Left ventricle myocardium inferior (tissue), 1 donor: Measurements from ENCODE around the gene PFKL. TPM values are rescaled to one million over a fixed set of nuclear protein-coding genes. Genes with fewer than 3 reads are reported as not detected.

Experiments used
- DNase-seq: peaks from one replicate; pipeline ENCODE4 v3.0.0-alpha.2; 2020
- H3K27ac ChIP-seq: fragments of 200-600 bp; replicated peaks from 2 replicates; pipeline ENCODE4 v1.8.0; 2021
- H3K27me3 ChIP-seq: fragments of 200-600 bp; 2 replicates; pipeline ENCODE4 v1.8.0; 2021; ENCODE audit warnings: low read depth
- H3K36me3 ChIP-seq: fragments of 200-600 bp; 2 replicates; pipeline ENCODE4 v1.8.0; 2021
- H3K4me1 ChIP-seq: fragments of 200-600 bp; 2 replicates; pipeline ENCODE4 v1.8.0; 2021
- H3K4me3 ChIP-seq: fragments of 200-600 bp; 2 replicates; pipeline ENCODE4 v1.8.0; 2021; ENCODE audit warnings: mild to moderate bottlenecking, moderate library complexity
- H3K9me3 ChIP-seq: fragments of 200-600 bp; replicated peaks from 2 replicates; pipeline ENCODE4 v1.8.0; 2021
- intact Hi-C: fragments of 100-400 bp; cut with micrococcal nuclease; formaldehyde crosslinking; loops from one replicate; pipeline ENCODE4 v1.11.0; 2022
- total RNA-seq: library from RNA; stranded (reverse); fragmentation: NEBNext Ultra II Directional; extraction: Animal tissue kit (Norgen Biotek cat#: 25700); gene quantifications from one replicate; pipeline ENCODE4 v1.2.1, GENCODE V29; 2021
- TF ChIP-seq, protein P1 (sequence below): fragments of 200-600 bp; IDR thresholded peaks from 2 replicates; pipeline ENCODE4 v1.8.0; 2021; ENCODE audit warnings: antibody characterized with exemption, mild to moderate bottlenecking, borderline replicate concordance
- donor health status: DM: no; HTN: yes; CAD: no; lungs with severe emphysema.

Gene PFKL
- total RNA-seq, 1 donor from 2014 or later: 47.7 TPM

DNA sequence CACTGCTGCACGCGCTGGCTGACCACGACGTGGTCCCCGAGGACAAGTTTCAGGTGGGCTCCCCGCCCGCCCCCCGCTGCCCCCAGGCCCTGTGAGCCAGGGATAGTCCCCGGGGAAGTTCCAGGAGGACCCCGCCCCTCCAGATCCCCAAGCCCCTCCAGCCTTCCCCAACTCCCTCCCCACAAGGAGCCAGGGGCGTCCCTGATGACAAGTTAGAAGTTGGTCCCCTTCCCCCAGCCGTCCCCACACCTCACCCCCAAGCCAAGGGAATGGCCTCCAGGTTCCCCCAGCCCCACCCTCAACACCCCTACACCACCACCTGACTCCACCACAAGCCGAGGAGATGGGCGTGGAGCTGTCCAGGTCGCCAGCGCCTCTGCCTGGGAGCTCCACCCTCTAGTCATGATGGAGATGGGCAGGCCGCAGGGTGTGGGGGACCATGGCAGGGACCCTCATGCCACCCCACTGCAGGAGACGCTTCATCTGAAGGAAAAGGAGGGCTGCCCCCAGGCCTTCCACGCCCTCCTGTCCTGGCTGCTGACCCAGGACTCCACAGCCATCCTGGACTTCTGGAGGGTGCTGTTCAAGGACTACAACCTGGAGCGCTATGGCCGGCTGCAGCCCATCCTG is 13.7 kb upstream of the PFKL start:
- H3K4me1 ChIP-seq: peaks cover 8% of the 10 kb centered on the region
- peaks cover 38% of the 10 kb centered on the region for H3K27me3 ChIP-seq
- no peak for DNase-seq
- no peaks in the 10 kb centered on the region for H3K36me3 ChIP-seq
- intact Hi-C loops: no loop called here
- TF ChIP-seq, protein P1, sequence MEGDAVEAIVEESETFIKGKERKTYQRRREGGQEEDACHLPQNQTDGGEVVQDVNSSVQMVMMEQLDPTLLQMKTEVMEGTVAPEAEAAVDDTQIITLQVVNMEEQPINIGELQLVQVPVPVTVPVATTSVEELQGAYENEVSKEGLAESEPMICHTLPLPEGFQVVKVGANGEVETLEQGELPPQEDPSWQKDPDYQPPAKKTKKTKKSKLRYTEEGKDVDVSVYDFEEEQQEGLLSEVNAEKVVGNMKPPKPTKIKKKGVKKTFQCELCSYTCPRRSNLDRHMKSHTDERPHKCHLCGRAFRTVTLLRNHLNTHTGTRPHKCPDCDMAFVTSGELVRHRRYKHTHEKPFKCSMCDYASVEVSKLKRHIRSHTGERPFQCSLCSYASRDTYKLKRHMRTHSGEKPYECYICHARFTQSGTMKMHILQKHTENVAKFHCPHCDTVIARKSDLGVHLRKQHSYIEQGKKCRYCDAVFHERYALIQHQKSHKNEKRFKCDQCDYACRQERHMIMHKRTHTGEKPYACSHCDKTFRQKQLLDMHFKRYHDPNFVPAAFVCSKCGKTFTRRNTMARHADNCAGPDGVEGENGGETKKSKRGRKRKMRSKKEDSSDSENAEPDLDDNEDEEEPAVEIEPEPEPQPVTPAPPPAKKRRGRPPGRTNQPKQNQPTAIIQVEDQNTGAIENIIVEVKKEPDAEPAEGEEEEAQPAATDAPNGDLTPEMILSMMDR: no peak
- peak overlapping the region; percentile 54 for H3K4me3 ChIP-seq
- no peaks in the 10 kb centered on the region for H3K9me3 ChIP-seq
- no peak overlapping the region for H3K27ac ChIP-seq

DNA sequence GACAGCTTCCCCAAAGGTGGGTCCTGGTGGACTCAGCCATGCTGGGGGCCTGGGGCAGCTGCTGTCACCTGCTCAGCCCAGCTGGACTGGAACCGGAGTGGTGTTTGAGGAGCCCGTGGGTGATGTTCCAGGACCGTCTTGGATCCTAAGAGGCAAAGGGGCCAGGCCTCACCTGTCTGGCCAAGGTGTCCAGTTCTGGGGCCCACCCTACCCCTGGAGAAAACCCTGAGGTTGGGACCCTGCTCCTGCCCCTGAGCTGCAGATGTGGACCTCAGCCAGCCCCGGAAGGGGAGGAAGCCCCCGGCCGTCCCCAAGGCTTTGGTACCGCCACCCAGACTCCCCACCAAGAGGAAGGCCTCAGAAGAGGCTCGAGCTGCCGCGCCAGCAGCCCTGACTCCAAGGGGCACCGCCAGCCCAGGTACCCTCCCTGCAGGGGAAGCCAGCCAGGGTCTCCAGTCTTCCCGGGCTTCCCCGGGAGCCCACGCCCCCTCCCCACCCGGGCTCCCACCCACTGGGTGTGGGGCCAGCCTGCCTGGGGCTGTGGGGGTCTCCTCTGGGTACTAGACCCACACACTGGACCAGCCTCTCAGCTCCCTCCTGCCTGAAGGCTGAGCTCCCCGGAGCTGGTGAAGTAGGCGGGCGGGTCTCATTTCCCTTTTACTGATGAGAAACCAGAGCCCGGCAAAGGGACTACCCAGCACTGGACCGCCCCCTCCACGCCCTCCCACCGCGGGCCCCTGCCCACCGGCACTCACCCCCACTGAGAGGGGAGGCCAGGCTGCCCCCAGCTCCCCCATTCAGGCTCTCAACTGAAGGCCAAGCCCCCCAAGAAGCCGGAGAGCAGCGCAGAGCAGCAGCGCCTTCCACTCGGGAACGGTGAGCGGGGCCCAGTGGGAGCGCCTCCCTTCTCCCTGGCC is 12.9 kb upstream of the PFKL start:
- Histone ChIP-seq H3K36me3 (no peaks in the 10 kb centered on the region), H3K4me1 (peaks cover 8% of the 10 kb centered on the region), H3K4me3 (no peak overlapping the region), H3K27me3 (peaks cover 38% of the 10 kb centered on the region), H3K27ac (no peak overlapping the region), H3K9me3 (no peaks in the 10 kb centered on the region)
- DNase-seq: no peak
- intact Hi-C loops: no loop called here
- TF ChIP-seq, protein P1: no peak

DNA sequence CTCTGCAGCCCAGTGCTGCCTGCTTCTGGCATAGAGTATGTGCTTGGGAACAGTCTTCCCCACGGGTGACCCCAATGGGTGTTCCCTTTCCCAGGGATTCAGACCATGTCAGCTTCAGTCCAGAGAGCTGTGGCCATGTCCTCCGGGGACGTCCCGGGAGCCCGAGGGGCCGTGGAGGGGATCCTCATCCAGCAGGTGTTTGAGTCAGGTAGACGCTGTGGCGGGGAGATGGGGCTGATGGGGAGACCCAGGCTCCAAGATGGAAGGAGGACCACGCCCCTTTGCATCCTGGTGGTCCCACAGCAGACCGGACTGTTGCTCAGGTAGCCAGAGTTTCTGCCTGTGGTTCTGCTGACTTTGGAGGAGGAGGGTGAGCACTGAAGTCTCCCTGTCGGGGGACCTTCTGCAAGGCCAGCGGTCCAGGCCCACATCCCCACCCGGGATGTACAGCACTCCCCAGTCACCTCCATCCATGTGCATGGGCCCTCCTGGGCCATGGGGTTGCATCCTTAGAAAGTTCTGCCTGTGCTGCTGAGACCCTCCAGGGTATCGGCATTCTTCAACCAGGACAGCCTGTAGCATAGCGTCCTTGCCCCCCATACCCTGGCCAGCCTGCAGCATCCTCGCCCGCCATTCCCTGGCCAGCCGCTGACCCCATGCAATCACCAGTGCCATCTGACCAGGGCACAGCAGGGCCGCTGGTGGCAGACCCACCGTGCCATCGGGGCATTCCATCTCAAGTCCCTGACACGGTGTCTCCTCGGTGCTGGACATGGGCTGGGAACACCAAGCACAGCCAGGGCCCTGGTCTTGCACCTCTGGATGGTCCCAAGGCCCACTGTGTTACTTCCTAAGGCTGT is 11.4 kb upstream of the PFKL start:
- Histone ChIP-seq H3K36me3 (no peaks in the 10 kb centered on the region), H3K27me3 (peaks cover 41% of the 10 kb centered on the region)

DNA sequence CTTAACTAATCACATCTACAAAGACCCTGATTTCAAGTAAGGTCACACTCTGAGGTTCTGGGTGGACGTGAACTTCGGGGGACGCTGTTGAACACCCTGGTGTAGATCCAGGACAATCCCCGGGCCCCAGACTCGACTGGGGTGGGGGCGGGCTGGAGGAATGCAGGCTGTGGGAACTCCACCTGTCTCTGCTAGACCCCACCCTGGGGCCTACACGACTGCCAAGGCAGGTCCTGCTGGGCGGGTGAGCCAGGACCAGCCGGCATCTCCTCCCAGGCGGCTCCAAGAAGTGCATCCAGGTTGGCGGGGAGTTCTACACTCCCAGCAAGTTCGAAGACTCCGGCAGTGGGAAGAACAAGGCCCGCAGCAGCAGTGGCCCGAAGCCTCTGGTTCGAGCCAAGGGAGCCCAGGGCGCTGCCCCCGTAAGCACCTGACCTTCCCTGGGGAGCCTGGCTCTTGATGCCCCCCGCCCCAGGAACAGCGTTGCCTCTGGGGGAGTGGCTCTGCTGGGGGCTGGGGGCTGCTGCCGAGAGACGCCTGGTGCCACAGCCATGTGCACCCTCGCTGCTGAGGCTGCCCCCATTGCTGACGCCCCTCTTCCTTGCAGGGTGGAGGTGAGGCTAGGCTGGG is 10.4 kb upstream of the PFKL start:
- peaks cover 41% of the 10 kb centered on the region for H3K27me3 ChIP-seq
- H3K4me1 ChIP-seq: peaks cover 11% of the 10 kb centered on the region
- no peaks in the 10 kb centered on the region for H3K36me3 ChIP-seq
- intact Hi-C loops: no loop called here
- no peak for DNase-seq
- H3K9me3 ChIP-seq: no peaks in the 10 kb centered on the region
- H3K4me3 ChIP-seq: no peak overlapping the region
- H3K27ac ChIP-seq: no peak overlapping the region
- TF ChIP-seq, protein P1: no peak

More for the DNA sequence above, 11.4 kb upstream of the PFKL start:
- no peak overlapping the region for H3K4me3 ChIP-seq
- no peak overlapping the region for H3K27ac ChIP-seq
- peaks cover 8% of the 10 kb centered on the region for H3K4me1 ChIP-seq
- TF ChIP-seq, protein P1: no peak
- H3K9me3 ChIP-seq: no peaks in the 10 kb centered on the region
- no peak for DNase-seq
- intact Hi-C loops: no loop called here
